ENCODE data around the gene PDLIM4. TPM values are rescaled to one million over a fixed set of nuclear protein-coding genes. Genes with fewer than 3 reads are reported as not detected.

Gene PDLIM4
- polyA plus RNA-seq, 4 donors, result 2.5 to 15.0 (median 10.1) TPM

DNA sequence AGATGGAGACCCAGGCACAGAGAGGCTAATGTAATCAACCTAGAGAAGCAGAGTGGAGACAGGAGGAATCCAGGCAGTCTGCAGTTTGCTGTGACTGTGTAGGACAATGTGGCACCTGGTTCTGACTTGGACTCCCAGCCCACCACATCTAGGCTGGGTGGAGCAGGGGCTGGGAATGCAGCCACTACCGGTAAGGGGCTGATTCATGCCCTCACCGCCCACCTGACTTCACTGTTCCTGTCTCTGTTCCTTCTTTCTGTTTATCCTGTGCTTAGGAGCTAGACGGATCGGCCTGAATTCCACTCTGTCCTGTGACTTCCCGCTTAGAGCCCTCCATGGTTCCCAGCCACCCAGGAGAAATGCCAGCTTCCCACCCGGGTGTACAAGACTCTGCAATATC, 2.6 kb downstream of the PDLIM4 start:
- no peaks in the 10 kb centered on the region for H3K9me3 ChIP-seq (ENCODE audit: control insufficient read depth in 2 of 2, insufficient read depth in 1 of 2, low read depth in 1 of 2, low read length in 1 of 2)
- peaks cover 0 to 36% (median 0%) of the 10 kb centered on the region in 3 donors for H3K36me3 ChIP-seq (ENCODE audit: control insufficient read depth in 3 of 3, insufficient read depth in 2 of 3, low read depth in 1 of 3, low read length in 3 of 3)
- peaks cover 3 to 34% (median 9%) of the 10 kb centered on the region in 3 donors for H3K4me1 ChIP-seq (ENCODE audit: control insufficient read depth in 3 of 3, insufficient read depth in 2 of 3, low read depth in 1 of 3, low read length in 2 of 3)
- peaks cover 0 to 18% (median 0%) of the 10 kb centered on the region in 3 donors for H3K27me3 ChIP-seq (ENCODE audit: control insufficient read depth in 3 of 3, insufficient read depth in 3 of 3, low read length in 3 of 3)
- WGBS, 3 donors, result 57 to 78% (median 73%) methylated on average over 6 of the region's 6 CpGs
- DNase-seq (no peak), FAIRE-seq (no peak)
- H3K27ac ChIP-seq (ENCODE audit: low read depth in 1 of 3, low read length in 2 of 3), result peak overlapping the region in 2 of 3 donors; percentile 73 to 88
- H3K4me3 ChIP-seq (ENCODE audit: low read depth in 1 of 3, low read length in 3 of 3), result no peak overlapping the region

DNA sequence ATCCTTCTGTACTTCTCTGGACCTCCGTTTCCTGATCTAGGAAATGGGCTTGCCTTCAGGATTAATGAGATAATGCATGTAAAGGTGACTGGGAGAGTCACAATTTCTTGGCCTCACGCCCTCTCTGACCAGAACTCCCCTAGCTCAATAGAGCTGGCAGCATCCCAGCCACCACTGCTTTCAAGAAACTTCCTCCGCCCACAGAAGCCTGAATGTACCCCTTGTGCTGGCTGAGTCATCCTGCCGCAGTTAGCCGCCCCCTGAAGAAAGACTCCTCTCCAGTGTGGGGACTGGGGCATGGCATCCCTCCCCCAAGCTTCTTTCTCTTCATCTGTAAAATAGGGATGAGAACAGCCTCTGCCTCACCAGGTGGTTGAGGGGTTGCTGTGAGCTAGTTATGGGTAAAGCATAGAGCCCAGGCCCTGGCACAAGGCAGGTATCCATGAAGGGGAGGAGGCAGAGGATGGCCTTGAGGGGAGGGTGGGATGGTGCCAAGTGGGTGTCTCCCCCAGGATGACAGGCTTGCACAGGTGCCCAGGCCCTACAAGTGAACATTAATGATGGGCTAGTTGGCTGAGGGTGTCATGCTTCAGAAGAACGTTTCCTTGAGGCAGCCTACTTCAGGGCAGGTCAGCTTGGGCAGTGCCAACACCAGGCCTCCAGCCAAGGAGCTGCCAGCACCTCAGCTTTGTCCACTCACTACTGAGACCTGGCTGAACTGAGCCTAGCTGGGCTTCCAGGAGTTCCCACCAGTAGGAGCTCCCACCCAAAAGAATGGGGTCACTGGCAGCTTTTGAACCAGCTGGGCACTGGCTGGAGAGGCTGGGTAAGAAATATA, 3.4 kb downstream of the PDLIM4 start:
- DNase-seq (peak in 1 of 2 donors; percentile 7), FAIRE-seq (no peak)
- H3K4me3 ChIP-seq (ENCODE audit: low read depth in 1 of 3, low read length in 3 of 3), result no peak overlapping the region

DNA sequence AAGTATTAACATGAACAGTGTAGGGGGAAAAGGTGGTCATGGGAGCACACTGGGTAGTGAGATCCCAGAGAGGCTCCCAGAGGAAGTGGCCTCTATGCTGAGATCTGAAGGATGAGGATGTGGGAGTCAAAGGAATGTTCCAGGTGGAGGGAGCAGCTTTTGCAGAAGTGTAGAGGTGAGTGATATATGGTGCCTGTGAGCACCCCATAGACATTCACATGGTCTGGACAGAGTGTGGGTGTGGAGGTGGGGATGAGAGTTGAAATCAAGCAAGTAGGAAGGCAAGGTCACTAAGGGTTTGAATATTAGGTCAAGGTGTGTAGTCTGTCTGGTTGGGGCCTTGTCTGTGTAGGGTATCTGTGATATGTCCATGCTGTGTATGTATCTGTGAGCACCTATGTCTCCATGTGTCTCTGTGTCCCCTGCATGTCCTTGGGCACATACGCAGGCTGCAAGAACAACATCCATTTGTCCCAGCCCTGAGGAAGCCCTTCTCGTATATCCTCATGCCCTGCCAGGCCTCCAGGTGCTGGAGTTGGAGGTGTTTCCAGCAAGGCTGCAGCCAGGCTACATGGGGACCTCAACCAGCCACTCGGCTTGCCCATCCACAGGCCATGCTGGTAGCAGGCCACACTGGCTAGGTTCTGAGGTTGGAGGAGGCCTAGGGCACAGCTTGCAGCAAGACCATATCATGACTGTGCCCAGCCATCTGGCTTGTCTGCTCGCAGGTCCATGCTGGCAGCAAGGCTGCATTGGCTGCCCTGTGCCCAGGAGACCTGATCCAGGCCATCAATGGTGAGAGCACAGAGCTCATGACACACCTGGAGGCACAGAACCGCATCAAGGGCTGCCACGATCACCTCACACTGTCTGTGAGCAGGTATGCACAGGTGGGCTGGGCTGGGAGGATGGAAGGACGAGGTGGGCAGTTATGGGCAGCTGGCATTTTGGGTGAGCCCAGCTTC, 4.7 kb downstream of the PDLIM4 start:
- H3K9me3 ChIP-seq (ENCODE audit: control insufficient read depth in 2 of 2, insufficient read depth in 1 of 2, low read depth in 1 of 2, low read length in 1 of 2), result no peaks in the 10 kb centered on the region
- H3K4me3 ChIP-seq (ENCODE audit: low read depth in 1 of 3, low read length in 3 of 3), result no peak overlapping the region
- FAIRE-seq (no peak), DNase-seq (no peak)
- peaks cover 3 to 48% (median 12%) of the 10 kb centered on the region in 3 donors for H3K4me1 ChIP-seq (ENCODE audit: control insufficient read depth in 3 of 3, insufficient read depth in 2 of 3, low read depth in 1 of 3, low read length in 2 of 3)
- no peak overlapping the region for H3K27ac ChIP-seq (ENCODE audit: low read depth in 1 of 3, low read length in 2 of 3)
- 81 to 92% (median 89%) methylated on average over 7 of the region's 7 CpGs for WGBS, 3 donors
- peaks cover 0 to 14% (median 0%) of the 10 kb centered on the region in 3 donors for H3K27me3 ChIP-seq (ENCODE audit: control insufficient read depth in 3 of 3, insufficient read depth in 3 of 3, low read length in 3 of 3)
- peaks cover 0 to 51% (median 0%) of the 10 kb centered on the region in 3 donors for H3K36me3 ChIP-seq (ENCODE audit: control insufficient read depth in 3 of 3, insufficient read depth in 2 of 3, low read depth in 1 of 3, low read length in 3 of 3)

More for the DNA sequence above, 3.4 kb downstream of the PDLIM4 start:
- WGBS, 3 donors, result 28 to 40% (median 34%) methylated on average over 6 of the region's 6 CpGs
- Histone ChIP-seq H3K4me1 (ENCODE audit: control insufficient read depth in 3 of 3, insufficient read depth in 2 of 3, low read depth in 1 of 3, low read length in 2 of 3) (peaks cover 3 to 43% (median 12%) of the 10 kb centered on the region in 3 donors), H3K27ac (ENCODE audit: low read depth in 1 of 3, low read length in 2 of 3) (peak overlapping the region in 1 of 3 donors; percentile 88), H3K9me3 (ENCODE audit: control insufficient read depth in 2 of 2, insufficient read depth in 1 of 2, low read depth in 1 of 2, low read length in 1 of 2) (no peaks in the 10 kb centered on the region), H3K27me3 (ENCODE audit: control insufficient read depth in 3 of 3, insufficient read depth in 3 of 3, low read length in 3 of 3) (peaks cover 0 to 18% (median 0%) of the 10 kb centered on the region in 3 donors), H3K36me3 (ENCODE audit: control insufficient read depth in 3 of 3, insufficient read depth in 2 of 3, low read depth in 1 of 3, low read length in 3 of 3) (peaks cover 0 to 39% (median 0%) of the 10 kb centered on the region in 3 donors)

DNA sequence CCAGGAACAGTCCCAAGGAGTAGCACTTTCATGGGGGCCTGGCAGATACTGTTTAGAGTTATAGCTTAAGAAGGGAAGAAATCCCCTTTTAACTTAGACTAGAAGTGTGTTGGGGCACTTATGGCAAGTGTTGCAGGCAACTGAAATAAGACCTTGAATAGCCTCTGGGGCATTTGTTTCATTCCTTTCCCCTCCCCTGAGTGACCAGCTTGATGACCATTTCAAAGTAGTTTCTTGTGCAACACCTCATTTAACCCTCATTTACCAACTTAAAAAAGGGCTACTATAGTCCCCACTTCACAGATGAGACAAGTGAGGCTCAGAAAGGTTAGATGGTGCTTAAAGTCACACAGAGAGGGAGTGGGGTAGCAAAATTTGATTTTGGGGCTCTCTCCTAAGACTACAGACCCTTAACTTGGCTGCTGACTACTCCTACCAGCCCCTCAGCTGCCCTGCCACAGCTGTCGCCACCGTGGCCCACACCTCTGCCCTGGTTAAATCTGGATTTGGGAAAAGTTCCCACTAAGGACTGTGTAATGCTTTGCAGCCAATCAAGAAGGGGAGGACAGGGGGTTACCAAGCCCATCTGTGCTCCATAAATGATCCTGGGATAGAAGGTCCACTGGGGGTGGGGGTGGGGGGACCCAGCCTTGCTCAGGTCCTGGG, 5.5 kb downstream of the PDLIM4 start:
- Histone ChIP-seq H3K4me1 (ENCODE audit: control insufficient read depth in 3 of 3, insufficient read depth in 2 of 3, low read depth in 1 of 3, low read length in 2 of 3) (peaks cover under 1 to 44% (median 12%) of the 10 kb centered on the region in 3 donors), H3K27ac (ENCODE audit: low read depth in 1 of 3, low read length in 2 of 3) (peak overlapping the region in 1 of 3 donors; percentile 88), H3K36me3 (ENCODE audit: control insufficient read depth in 3 of 3, insufficient read depth in 2 of 3, low read depth in 1 of 3, low read length in 3 of 3) (peaks cover 0 to 60% (median 0%) of the 10 kb centered on the region in 3 donors), H3K27me3 (ENCODE audit: control insufficient read depth in 3 of 3, insufficient read depth in 3 of 3, low read length in 3 of 3) (peaks cover 0 to 7% (median 0%) of the 10 kb centered on the region in 3 donors), H3K4me3 (ENCODE audit: low read depth in 1 of 3, low read length in 3 of 3) (no peak overlapping the region), H3K9me3 (ENCODE audit: control insufficient read depth in 2 of 2, insufficient read depth in 1 of 2, low read depth in 1 of 2, low read length in 1 of 2) (no peaks in the 10 kb centered on the region)
- DNase-seq (no peak), FAIRE-seq (no peak)
- 95 to 100% (median 95%) methylated on average over 2 of the region's 2 CpGs for WGBS, 3 donors

DNA sequence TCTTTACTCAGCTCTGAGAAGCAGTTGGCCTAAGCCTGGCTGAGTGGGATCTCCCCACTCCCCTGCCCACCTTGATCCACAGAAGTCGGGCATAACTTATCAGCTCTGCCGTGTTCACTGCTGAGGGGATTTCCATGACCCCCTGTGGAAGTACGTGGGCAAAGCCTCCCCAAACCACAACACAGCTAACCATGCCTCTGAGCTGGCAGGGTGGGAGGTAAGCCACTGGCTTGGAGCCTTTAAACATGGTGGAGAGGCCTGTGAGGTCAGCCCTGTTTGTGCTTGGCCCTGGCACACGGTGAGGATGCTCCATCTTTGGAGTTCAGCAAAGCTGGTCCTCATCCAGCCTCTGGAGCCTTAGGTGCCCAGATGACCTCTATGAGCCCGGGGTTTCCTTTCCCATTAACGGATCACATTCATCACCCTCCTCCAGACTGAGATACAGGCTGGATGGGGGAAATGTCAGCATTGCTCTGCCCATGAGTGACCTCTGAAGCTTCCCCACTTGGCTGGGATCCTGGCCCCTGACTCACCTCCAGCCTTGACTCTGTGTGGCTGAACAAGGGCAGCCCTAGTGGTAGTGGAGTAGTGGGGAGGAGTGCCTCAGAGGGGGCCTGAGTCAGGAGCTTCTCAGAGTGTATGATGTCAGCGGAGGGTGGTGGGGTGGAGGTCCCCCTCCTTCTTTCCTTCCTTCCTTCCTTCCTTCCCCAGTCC, 6.2 kb downstream of the PDLIM4 start:
- Histone ChIP-seq H3K27me3 (ENCODE audit: control insufficient read depth in 3 of 3, insufficient read depth in 3 of 3, low read length in 3 of 3) (peaks cover 0 to 4% (median 0%) of the 10 kb centered on the region in 3 donors), H3K36me3 (ENCODE audit: control insufficient read depth in 3 of 3, insufficient read depth in 2 of 3, low read depth in 1 of 3, low read length in 3 of 3) (peaks cover 0 to 67% (median 0%) of the 10 kb centered on the region in 3 donors), H3K4me1 (ENCODE audit: control insufficient read depth in 3 of 3, insufficient read depth in 2 of 3, low read depth in 1 of 3, low read length in 2 of 3) (peaks cover 0 to 37% (median 12%) of the 10 kb centered on the region in 3 donors), H3K4me3 (ENCODE audit: low read depth in 1 of 3, low read length in 3 of 3) (no peak overlapping the region), H3K9me3 (ENCODE audit: control insufficient read depth in 2 of 2, insufficient read depth in 1 of 2, low read depth in 1 of 2, low read length in 1 of 2) (no peaks in the 10 kb centered on the region), H3K27ac (ENCODE audit: low read depth in 1 of 3, low read length in 2 of 3) (peak overlapping the region in 1 of 3 donors; percentile 88)
- 69 to 78% (median 71%) methylated on average over 7 of the region's 7 CpGs for WGBS, 3 donors
- no peak for FAIRE-seq
- no peak for DNase-seq

GRCh38 chr5:132264546-132265335, 7.2 kb downstream of the PDLIM4 start:
- H3K36me3 ChIP-seq (ENCODE audit: control insufficient read depth in 3 of 3, insufficient read depth in 2 of 3, low read depth in 1 of 3, low read length in 3 of 3), result peaks cover 0 to 67% (median 0%) of the 10 kb centered on the region in 3 donors
- FAIRE-seq (no peak), DNase-seq (no peak)
- peaks cover 0 to 30% (median 12%) of the 10 kb centered on the region in 3 donors for H3K4me1 ChIP-seq (ENCODE audit: control insufficient read depth in 3 of 3, insufficient read depth in 2 of 3, low read depth in 1 of 3, low read length in 2 of 3)
- H3K27ac ChIP-seq (ENCODE audit: low read depth in 1 of 3, low read length in 2 of 3), result peak overlapping the region; percentile 45 to 88 (median 84)
- H3K4me3 ChIP-seq (ENCODE audit: low read depth in 1 of 3, low read length in 3 of 3), result no peak overlapping the region
- H3K9me3 ChIP-seq (ENCODE audit: control insufficient read depth in 2 of 2, insufficient read depth in 1 of 2, low read depth in 1 of 2, low read length in 1 of 2), result no peaks in the 10 kb centered on the region
- peaks cover 0 to 3% (median 0%) of the 10 kb centered on the region in 3 donors for H3K27me3 ChIP-seq (ENCODE audit: control insufficient read depth in 3 of 3, insufficient read depth in 3 of 3, low read length in 3 of 3)
- WGBS, 3 donors, result 55 to 68% (median 64%) methylated on average over 4 of the region's 4 CpGs
